H7 (cell line): ENCODE data around the gene MCC. TPM values are rescaled to one million over a fixed set of nuclear protein-coding genes. Genes with fewer than 3 reads are reported as not detected.

Experiments
- DNase-seq: peaks from one replicate; pipeline ENCODE4 v3.0.0; 2012
- H3K27me3 ChIP-seq: 2 replicates; pipeline ENCODE4 v1.6.0; 2011; ENCODE audit warnings: mild to moderate bottlenecking, low read length; ENCODE audit not compliant: control insufficient read depth, insufficient read depth
- H3K36me3 ChIP-seq: replicated peaks from 2 replicates; pipeline ENCODE4 v1.5.1; 2011; ENCODE audit warnings: low read length; ENCODE audit not compliant: control insufficient read depth, insufficient read depth
- H3K4me3 ChIP-seq: 2 replicates; pipeline ENCODE4 v1.5.1; 2011; ENCODE audit warnings: low read depth, mild to moderate bottlenecking, control low read depth, low read length, moderate library complexity; ENCODE audit not compliant: insufficient read depth
- total RNA-seq: library from RNA; depleted of rRNA; stranded (reverse); fragments of >200 nt; shearing (Covaris generic); gene quantifications from 2 replicates; pipeline ENCODE4 v1.2.3, GENCODE V29; 2014

MCC gene
- total RNA-seq, 1 experiment from 2014 or later = 23.0 TPM

GRCh38 chr5:113508756-113509155, 20.5 kb upstream of the MCC start:
- no peak overlapping the region for H3K4me3 ChIP-seq
- DNase-seq = no peak
- no peaks in the 10 kb centered on the region for H3K27me3 ChIP-seq
- no peaks in the 10 kb centered on the region for H3K36me3 ChIP-seq

GRCh38 chr5:113507601-113508000, 19.3 kb upstream of the MCC start:
- H3K36me3 ChIP-seq = no peaks in the 10 kb centered on the region
- H3K27me3 ChIP-seq = no peaks in the 10 kb centered on the region
- no peak overlapping the region for H3K4me3 ChIP-seq
- DNase-seq = no peak

GRCh38 chr5:113505181-113505580, 16.9 kb upstream of the MCC start:
- no peak for DNase-seq
- Histone ChIP-seq H3K4me3 (no peak overlapping the region), H3K36me3 (no peaks in the 10 kb centered on the region), H3K27me3 (no peaks in the 10 kb centered on the region)

- no peak for DNase-seq
- Histone ChIP-seq H3K36me3 (no peaks in the 10 kb centered on the region), H3K27me3 (no peaks in the 10 kb centered on the region), H3K4me3 (no peak overlapping the region)
Measured at GRCh38 chr5:113503146-113503545, 14.9 kb upstream of the MCC start.

- DNase-seq = no peak
- Histone ChIP-seq H3K4me3 (no peak overlapping the region), H3K36me3 (no peaks in the 10 kb centered on the region), H3K27me3 (no peaks in the 10 kb centered on the region)
Measured at GRCh38 chr5:113502073-113502472, 13.8 kb upstream of the MCC start.

- DNase-seq = no peak
- H3K4me3 ChIP-seq = no peak overlapping the region
Measured at GRCh38 chr5:113495422-113495841, 7.2 kb upstream of the MCC start.

GRCh38 chr5:113493446-113493845, 5.2 kb upstream of the MCC start:
- Histone ChIP-seq H3K36me3 (no peaks in the 10 kb centered on the region), H3K4me3 (no peak overlapping the region), H3K27me3 (peaks cover 14% of the 10 kb centered on the region)
- no peak for DNase-seq

More at GRCh38 chr5:113495422-113495841, 7.2 kb upstream of the MCC start:
- no peaks in the 10 kb centered on the region for H3K27me3 ChIP-seq
- no peaks in the 10 kb centered on the region for H3K36me3 ChIP-seq

GRCh38 chr5:113491022-113491421, 2.8 kb upstream of the MCC start:
- DNase-seq = no peak
- H3K27me3 ChIP-seq = peaks cover 31% of the 10 kb centered on the region
- no peaks in the 10 kb centered on the region for H3K36me3 ChIP-seq
- H3K4me3 ChIP-seq = no peak overlapping the region

- no peaks in the 10 kb centered on the region for H3K36me3 ChIP-seq
- peaks cover 31% of the 10 kb centered on the region for H3K27me3 ChIP-seq
- no peak overlapping the region for H3K4me3 ChIP-seq
- DNase-seq = no peak
Measured at GRCh38 chr5:113490317-113490716, 2.1 kb upstream of the MCC start.

GRCh38 chr5:113489299-113489698, 1.0 kb upstream of the MCC start:
- peaks cover 31% of the 10 kb centered on the region for H3K27me3 ChIP-seq
- H3K4me3 ChIP-seq = no peak overlapping the region
- no peaks in the 10 kb centered on the region for H3K36me3 ChIP-seq
- DNase-seq = no peak

- no peak for DNase-seq
- peaks cover 31% of the 10 kb centered on the region for H3K27me3 ChIP-seq
- H3K36me3 ChIP-seq = no peaks in the 10 kb centered on the region
- H3K4me3 ChIP-seq = peak overlapping the region; percentile 72
Measured at GRCh38 chr5:113488645-113489184, 462 bp upstream of the MCC start.

GRCh38 chr5:113487416-113487780, 855 bp downstream of the MCC start:
- DNase-seq = peak; percentile 75
- H3K36me3 ChIP-seq = no peaks in the 10 kb centered on the region
- H3K4me3 ChIP-seq = peak overlapping the region; percentile 72
- peaks cover 31% of the 10 kb centered on the region for H3K27me3 ChIP-seq

- no peak for DNase-seq
- no peaks in the 10 kb centered on the region; the same call in 1 of the 2 replicates for H3K27me3 ChIP-seq
- H3K4me3 ChIP-seq = no peak overlapping the region
- H3K36me3 ChIP-seq = no peaks in the 10 kb centered on the region
Measured at GRCh38 chr5:113480243-113480642, 8.0 kb downstream of the MCC start.

- no peaks in the 10 kb centered on the region for H3K27me3 ChIP-seq
- no peak overlapping the region for H3K4me3 ChIP-seq
- no peaks in the 10 kb centered on the region for H3K36me3 ChIP-seq
- DNase-seq = no peak
Measured at GRCh38 chr5:113478691-113479090, 9.6 kb downstream of the MCC start.

- no peaks in the 10 kb centered on the region for H3K27me3 ChIP-seq
- H3K36me3 ChIP-seq = no peaks in the 10 kb centered on the region
- no peak overlapping the region for H3K4me3 ChIP-seq
- DNase-seq = peak; percentile 36
Measured at GRCh38 chr5:113474100-113474728, 14.0 kb downstream of the MCC start.

GRCh38 chr5:113463032-113463431, 25.2 kb downstream of the MCC start:
- no peak overlapping the region for H3K4me3 ChIP-seq
- no peaks in the 10 kb centered on the region for H3K27me3 ChIP-seq
- DNase-seq = no peak
- no peaks in the 10 kb centered on the region for H3K36me3 ChIP-seq
